Stimulated activated memory B cell treated with anti-CD40 and anti-IgM and Interleukin-4, amounts not matched to agents 10 μg/mL and 1 μg/mL and 100 μg/mL, for 72 hours (primary cell): ENCODE measurements around the gene PSEN1.

Experiments used
- ATAC-seq: fragments of 150-1000 bp; cut with Tn5 transposase; 2 replicates; pipeline ENCODE4 v1.10.0; 2021
- H3K27ac Mint-ChIP-seq: one replicate; pipeline ENCODE4 v1.8.0; 2022; ENCODE audit warnings: mild to moderate bottlenecking, mixed read lengths
- H3K27me3 Mint-ChIP-seq: one replicate; pipeline ENCODE4 v1.8.0; 2022; ENCODE audit warnings: mixed read lengths
- H3K36me3 Mint-ChIP-seq: one replicate; pipeline ENCODE4 v1.8.0; 2022; ENCODE audit warnings: mixed read lengths
- H3K4me1 Mint-ChIP-seq: one replicate; pipeline ENCODE4 v1.8.0; 2022; ENCODE audit warnings: mixed read lengths
- H3K4me3 Mint-ChIP-seq: one replicate; pipeline ENCODE4 v1.8.0; 2022; ENCODE audit warnings: mild to moderate bottlenecking, moderate library complexity, mixed read lengths
- H3K9me3 Mint-ChIP-seq: one replicate; pipeline ENCODE4 v1.8.0; 2022; ENCODE audit warnings: mixed read lengths

Gene PSEN1

GRCh38 chr14:73237786-73238423, 101.6 kb downstream of the PSEN1 start:
- peak; percentile 10 for ATAC-seq
- Mint-ChIP-seq H3K27me3 (peaks cover 85% of the 10 kb centered on the region), H3K4me1 (peaks cover 69% of the 10 kb centered on the region)

GRCh38 chr14:73238424-73238852, 102.1 kb downstream of the PSEN1 start:
- H3K4me1 Mint-ChIP-seq: peaks cover 74% of the 10 kb centered on the region
- no peak overlapping the region for H3K27ac Mint-ChIP-seq
- peak overlapping the region; percentile 53 for H3K4me3 Mint-ChIP-seq
- no peak for ATAC-seq
- no peaks in the 10 kb centered on the region for H3K36me3 Mint-ChIP-seq
- peaks cover 85% of the 10 kb centered on the region for H3K27me3 Mint-ChIP-seq
- no peaks in the 10 kb centered on the region for H3K9me3 Mint-ChIP-seq

More at GRCh38 chr14:73237786-73238423, 101.6 kb downstream of the PSEN1 start:
- H3K4me3 Mint-ChIP-seq: peak overlapping the region; percentile 53
- no peak overlapping the region for H3K27ac Mint-ChIP-seq
- H3K36me3 Mint-ChIP-seq: no peaks in the 10 kb centered on the region
- no peaks in the 10 kb centered on the region for H3K9me3 Mint-ChIP-seq

GRCh38 chr14:73238941-73239340, 102.6 kb downstream of the PSEN1 start:
- peaks cover 78% of the 10 kb centered on the region for H3K4me1 Mint-ChIP-seq
- no peaks in the 10 kb centered on the region for H3K9me3 Mint-ChIP-seq
- peaks cover 80% of the 10 kb centered on the region for H3K27me3 Mint-ChIP-seq
- no peaks in the 10 kb centered on the region for H3K36me3 Mint-ChIP-seq
- no peak for ATAC-seq
- H3K4me3 Mint-ChIP-seq: no peak overlapping the region
- H3K27ac Mint-ChIP-seq: no peak overlapping the region

GRCh38 chr14:73239393-73240241, 103.3 kb downstream of the PSEN1 start:
- Mint-ChIP-seq H3K27me3 (peaks cover 81% of the 10 kb centered on the region), H3K4me1 (peaks cover 78% of the 10 kb centered on the region), H3K9me3 (no peaks in the 10 kb centered on the region), H3K36me3 (no peaks in the 10 kb centered on the region), H3K27ac (no peak overlapping the region), H3K4me3 (peak overlapping the region; percentile 18)
- no peak for ATAC-seq

GRCh38 chr14:73240816-73241480, 104.6 kb downstream of the PSEN1 start:
- Mint-ChIP-seq H3K27me3 (peaks cover 72% of the 10 kb centered on the region), H3K36me3 (no peaks in the 10 kb centered on the region), H3K4me3 (no peak overlapping the region), H3K4me1 (peaks cover 68% of the 10 kb centered on the region), H3K9me3 (no peaks in the 10 kb centered on the region), H3K27ac (no peak overlapping the region)
- no peak for ATAC-seq

- H3K27ac Mint-ChIP-seq: no peak overlapping the region
- H3K9me3 Mint-ChIP-seq: no peaks in the 10 kb centered on the region
- H3K4me3 Mint-ChIP-seq: no peak overlapping the region
- ATAC-seq: no peak
- H3K27me3 Mint-ChIP-seq: peaks cover 71% of the 10 kb centered on the region
- H3K36me3 Mint-ChIP-seq: no peaks in the 10 kb centered on the region
- peaks cover 67% of the 10 kb centered on the region for H3K4me1 Mint-ChIP-seq
Measured at GRCh38 chr14:73241481-73242165, 105.3 kb downstream of the PSEN1 start.

- no peaks in the 10 kb centered on the region for H3K36me3 Mint-ChIP-seq
- H3K4me3 Mint-ChIP-seq: peak overlapping the region; percentile 38
- H3K27ac Mint-ChIP-seq: no peak overlapping the region
- H3K4me1 Mint-ChIP-seq: peaks cover 67% of the 10 kb centered on the region
- H3K27me3 Mint-ChIP-seq: peaks cover 71% of the 10 kb centered on the region
- peak; percentile 47 for ATAC-seq
- no peaks in the 10 kb centered on the region for H3K9me3 Mint-ChIP-seq
Measured at GRCh38 chr14:73242357-73242901, 106.1 kb downstream of the PSEN1 start.

GRCh38 chr14:73243341-73243740, 107.0 kb downstream of the PSEN1 start:
- Mint-ChIP-seq H3K4me3 (no peak overlapping the region), H3K27me3 (peaks cover 79% of the 10 kb centered on the region), H3K4me1 (peaks cover 75% of the 10 kb centered on the region), H3K27ac (no peak overlapping the region), H3K9me3 (no peaks in the 10 kb centered on the region), H3K36me3 (no peaks in the 10 kb centered on the region)
- no peak for ATAC-seq

GRCh38 chr14:73243748-73244147, 107.4 kb downstream of the PSEN1 start:
- no peaks in the 10 kb centered on the region for H3K9me3 Mint-ChIP-seq
- H3K4me3 Mint-ChIP-seq: no peak overlapping the region
- H3K36me3 Mint-ChIP-seq: no peaks in the 10 kb centered on the region
- H3K27ac Mint-ChIP-seq: no peak overlapping the region
- no peak for ATAC-seq
- H3K4me1 Mint-ChIP-seq: peaks cover 75% of the 10 kb centered on the region
- peaks cover 75% of the 10 kb centered on the region for H3K27me3 Mint-ChIP-seq

- Mint-ChIP-seq H3K4me3 (peak overlapping the region; percentile 42), H3K36me3 (no peaks in the 10 kb centered on the region), H3K4me1 (peaks cover 72% of the 10 kb centered on the region), H3K27me3 (peaks cover 66% of the 10 kb centered on the region), H3K27ac (no peak overlapping the region), H3K9me3 (no peaks in the 10 kb centered on the region)
- no peak for ATAC-seq
Measured at GRCh38 chr14:73244541-73245290, 108.4 kb downstream of the PSEN1 start.

- no peaks in the 10 kb centered on the region for H3K9me3 Mint-ChIP-seq
- peaks cover 63% of the 10 kb centered on the region for H3K4me1 Mint-ChIP-seq
- H3K4me3 Mint-ChIP-seq: peak overlapping the region; percentile 80
- ATAC-seq: peak; percentile 80
- H3K27ac Mint-ChIP-seq: peak overlapping the region; percentile 80
- peaks cover 56% of the 10 kb centered on the region for H3K27me3 Mint-ChIP-seq
- H3K36me3 Mint-ChIP-seq: no peaks in the 10 kb centered on the region
Measured at GRCh38 chr14:73245480-73246325, 109.4 kb downstream of the PSEN1 start.

- H3K36me3 Mint-ChIP-seq: no peaks in the 10 kb centered on the region
- H3K4me3 Mint-ChIP-seq: peak overlapping the region; percentile 80
- no peaks in the 10 kb centered on the region for H3K9me3 Mint-ChIP-seq
- H3K27ac Mint-ChIP-seq: peak overlapping the region; percentile 80
- peaks cover 47% of the 10 kb centered on the region for H3K27me3 Mint-ChIP-seq
- ATAC-seq: no peak
- peaks cover 54% of the 10 kb centered on the region for H3K4me1 Mint-ChIP-seq
Measured at GRCh38 chr14:73246387-73247150, 110.3 kb downstream of the PSEN1 start.
